Measurements from ENCODE around the gene MACC1.

- TF ChIP-seq RAD21 (IDR thresholded peaks at IDR 0.05): no peak
- TF ChIP-seq, protein P1, sequence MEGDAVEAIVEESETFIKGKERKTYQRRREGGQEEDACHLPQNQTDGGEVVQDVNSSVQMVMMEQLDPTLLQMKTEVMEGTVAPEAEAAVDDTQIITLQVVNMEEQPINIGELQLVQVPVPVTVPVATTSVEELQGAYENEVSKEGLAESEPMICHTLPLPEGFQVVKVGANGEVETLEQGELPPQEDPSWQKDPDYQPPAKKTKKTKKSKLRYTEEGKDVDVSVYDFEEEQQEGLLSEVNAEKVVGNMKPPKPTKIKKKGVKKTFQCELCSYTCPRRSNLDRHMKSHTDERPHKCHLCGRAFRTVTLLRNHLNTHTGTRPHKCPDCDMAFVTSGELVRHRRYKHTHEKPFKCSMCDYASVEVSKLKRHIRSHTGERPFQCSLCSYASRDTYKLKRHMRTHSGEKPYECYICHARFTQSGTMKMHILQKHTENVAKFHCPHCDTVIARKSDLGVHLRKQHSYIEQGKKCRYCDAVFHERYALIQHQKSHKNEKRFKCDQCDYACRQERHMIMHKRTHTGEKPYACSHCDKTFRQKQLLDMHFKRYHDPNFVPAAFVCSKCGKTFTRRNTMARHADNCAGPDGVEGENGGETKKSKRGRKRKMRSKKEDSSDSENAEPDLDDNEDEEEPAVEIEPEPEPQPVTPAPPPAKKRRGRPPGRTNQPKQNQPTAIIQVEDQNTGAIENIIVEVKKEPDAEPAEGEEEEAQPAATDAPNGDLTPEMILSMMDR (IDR thresholded peaks at IDR 0.05; ENCODE audit: low read depth, low read length, missing input control): no peak
- no peak for TF ChIP-seq GABPA (IDR thresholded peaks at IDR 0.05 in 1 of 2, conservative IDR thresholded peaks at IDR 0.05 in 1 of 2)
- TF ChIP-seq, protein P2, sequence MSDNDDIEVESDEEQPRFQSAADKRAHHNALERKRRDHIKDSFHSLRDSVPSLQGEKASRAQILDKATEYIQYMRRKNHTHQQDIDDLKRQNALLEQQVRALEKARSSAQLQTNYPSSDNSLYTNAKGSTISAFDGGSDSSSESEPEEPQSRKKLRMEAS (IDR thresholded peaks at IDR 0.05): no peak
- no peak for TF ChIP-seq REST (IDR thresholded peaks at IDR 0.05)
- TF ChIP-seq YY1 (IDR thresholded peaks at IDR 0.05): no peak
- TF ChIP-seq SP1 (IDR thresholded peaks at IDR 0.05): no peak
Measured at GRCh38 chr7:20236043-20236442, 18.9 kb upstream of the MACC1 start.

Measured in liver (tissue), 3 donors.